Kidney epithelial cell (primary cell): ENCODE results near the gene TMEM176B. TPM values are rescaled to one million over a fixed set of nuclear protein-coding genes. Genes with fewer than 3 reads are reported as not detected.

Experiments
- DNase-seq: peaks from one replicate; pipeline ENCODE4 v3.0.0-alpha.2; 2010; ENCODE audit warnings: low read depth
- H3K27me3 ChIP-seq: 2 replicates; pipeline ENCODE4 v1.6.0; 2011; ENCODE audit warnings: low read length; ENCODE audit not compliant: control insufficient read depth, insufficient read depth
- H3K36me3 ChIP-seq: 2 replicates; pipeline ENCODE4 v1.5.1; 2011; ENCODE audit warnings: low read length; ENCODE audit not compliant: control insufficient read depth, insufficient read depth
- H3K4me3 ChIP-seq: 2 replicates; pipeline ENCODE4 v1.5.1; 2011; ENCODE audit warnings: low read depth, mild to moderate bottlenecking, control low read depth, low read length
- CTCF ChIP-seq: IDR thresholded peaks from 2 replicates; pipeline ENCODE4 v1.5.1; 2011; ENCODE audit warnings: mild to moderate bottlenecking, moderate library complexity, low read length, control low read depth, inconsistent platforms; ENCODE audit not compliant: insufficient read depth, poor library complexity, severe bottlenecking
- total RNA-seq: library from RNA; depleted of rRNA; stranded (reverse); fragments of >200 nt; gene quantifications from 2 replicates; pipeline ENCODE4 v1.2.3, GENCODE V29; 2015

TMEM176B gene
- total RNA-seq, 1 donor from 2014 or later, result 15.8 TPM

DNA sequence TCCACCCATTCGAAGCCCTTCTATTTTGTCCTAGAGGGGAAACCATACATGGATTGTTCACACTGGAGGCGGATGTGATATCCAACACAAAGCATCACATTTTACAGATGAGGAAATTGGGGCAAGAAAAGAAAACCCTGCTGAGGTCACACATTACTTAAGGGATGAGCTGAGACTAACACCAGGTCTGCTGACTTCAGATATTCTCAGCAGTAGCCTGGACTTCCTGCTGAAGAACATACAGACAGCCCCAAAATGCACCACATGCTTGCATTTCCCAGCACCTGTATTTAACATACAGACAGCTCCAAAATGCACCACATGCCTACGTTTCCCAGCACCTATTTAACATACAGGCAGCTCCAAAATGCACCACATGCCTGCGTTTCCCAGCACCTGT lies 51.8 kb downstream of the TMEM176B start:
- no peaks in the 10 kb centered on the region for H3K27me3 ChIP-seq
- no peak for DNase-seq
- H3K4me3 ChIP-seq, result no peak overlapping the region
- TF ChIP-seq CTCF, result no peak
- no peaks in the 10 kb centered on the region for H3K36me3 ChIP-seq

DNA sequence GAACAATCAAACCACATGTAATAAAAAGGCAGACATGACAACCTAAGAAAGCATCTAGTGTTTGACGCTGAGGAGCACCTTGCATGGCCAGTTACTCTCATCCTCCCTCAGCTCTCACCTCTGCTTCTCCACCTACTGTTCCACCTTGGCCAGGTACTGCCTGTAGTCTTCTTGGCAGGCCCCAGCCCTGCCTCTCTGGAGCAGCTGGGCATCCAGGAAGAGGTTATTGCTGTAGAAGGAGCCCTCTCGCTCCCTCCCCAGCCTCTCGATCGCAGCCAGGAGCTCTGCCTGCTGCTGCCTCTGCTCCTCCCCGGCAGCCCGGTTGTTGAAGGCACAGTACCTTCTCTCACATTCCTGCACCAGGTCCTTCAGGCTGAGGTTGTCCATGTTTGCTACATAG lies 53.2 kb downstream of the TMEM176B start:
- no peak for TF ChIP-seq CTCF
- Histone ChIP-seq H3K27me3 (no peaks in the 10 kb centered on the region), H3K36me3 (no peaks in the 10 kb centered on the region), H3K4me3 (no peak overlapping the region)
- no peak for DNase-seq

DNA sequence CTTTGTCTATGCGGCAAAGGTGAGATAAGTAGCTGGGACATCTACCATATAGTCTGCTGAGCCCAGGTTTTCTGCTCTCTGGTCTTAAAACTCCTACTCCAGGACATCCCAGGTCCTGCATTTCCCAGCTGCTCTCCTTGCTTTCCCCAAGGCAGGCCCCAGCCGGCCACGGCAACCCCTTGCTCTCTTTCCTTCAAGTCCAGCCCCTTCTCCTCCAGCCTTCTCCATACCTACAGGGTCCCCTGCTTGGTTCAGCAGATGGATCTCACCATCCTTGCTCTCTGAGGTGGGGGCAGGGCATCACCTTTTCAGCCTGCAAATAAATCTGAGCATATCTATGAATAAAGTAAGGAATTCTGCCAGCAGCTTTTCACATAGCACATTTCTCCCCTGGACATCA lies 54.3 kb downstream of the TMEM176B start:
- no peak overlapping the region for H3K4me3 ChIP-seq
- no peak for TF ChIP-seq CTCF
- H3K36me3 ChIP-seq, result no peaks in the 10 kb centered on the region
- no peak for DNase-seq
- no peaks in the 10 kb centered on the region for H3K27me3 ChIP-seq

DNA sequence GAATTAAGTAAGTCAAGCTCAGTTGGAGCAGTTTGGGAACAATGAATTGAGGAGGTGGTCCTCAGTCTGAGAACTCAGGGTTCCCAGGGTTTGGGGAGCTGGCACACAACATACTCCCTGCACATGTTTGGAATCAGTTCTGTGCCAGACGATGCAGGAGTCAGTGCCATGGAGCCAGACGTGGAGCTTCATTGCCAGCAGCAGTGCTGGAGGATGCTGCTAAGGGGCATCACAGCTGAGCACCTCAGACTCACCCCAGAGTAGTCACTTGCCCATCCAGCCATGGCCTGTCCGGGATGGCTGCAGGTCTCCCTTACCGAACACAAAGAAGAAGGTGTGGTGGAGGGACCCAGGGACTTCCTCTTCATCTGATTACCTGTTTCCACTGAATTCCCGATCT lies 55.1 kb downstream of the TMEM176B start:
- no peaks in the 10 kb centered on the region for H3K27me3 ChIP-seq
- TF ChIP-seq CTCF, result no peak
- H3K4me3 ChIP-seq, result no peak overlapping the region
- no peak for DNase-seq
- H3K36me3 ChIP-seq, result no peaks in the 10 kb centered on the region

DNA sequence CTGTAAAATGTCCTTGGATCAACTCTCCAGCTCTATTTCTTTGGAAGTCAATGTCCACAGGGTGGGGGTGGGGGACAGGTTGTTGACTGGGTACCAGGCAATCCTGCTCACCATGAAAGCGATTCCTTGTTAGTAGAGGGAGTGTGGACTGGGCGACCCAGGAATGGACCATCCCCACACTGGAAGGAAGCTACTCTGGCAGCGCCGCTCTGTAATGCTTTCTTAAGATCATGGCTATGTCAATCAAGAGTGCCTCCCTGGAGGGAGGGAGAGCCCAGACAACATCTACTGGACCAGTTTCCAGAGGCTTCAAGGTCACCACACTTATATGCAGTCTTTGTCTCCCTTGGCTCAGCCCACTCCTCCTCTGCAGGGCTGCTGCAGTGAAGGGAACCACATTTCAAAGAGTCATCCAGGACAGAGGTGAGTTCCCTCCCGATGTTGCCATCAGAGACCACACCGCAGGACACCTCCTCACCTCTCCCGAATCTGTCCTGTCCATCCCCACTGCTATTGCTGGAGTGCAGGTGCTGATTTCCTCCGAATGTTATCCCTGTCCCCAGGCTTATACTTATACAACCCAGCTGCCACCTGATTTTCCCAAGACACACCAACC lies 56.0 kb downstream of the TMEM176B start:
- Histone ChIP-seq H3K27me3 (no peaks in the 10 kb centered on the region), H3K4me3 (no peak overlapping the region), H3K36me3 (no peaks in the 10 kb centered on the region)
- DNase-seq, result no peak
- no peak for TF ChIP-seq CTCF

DNA sequence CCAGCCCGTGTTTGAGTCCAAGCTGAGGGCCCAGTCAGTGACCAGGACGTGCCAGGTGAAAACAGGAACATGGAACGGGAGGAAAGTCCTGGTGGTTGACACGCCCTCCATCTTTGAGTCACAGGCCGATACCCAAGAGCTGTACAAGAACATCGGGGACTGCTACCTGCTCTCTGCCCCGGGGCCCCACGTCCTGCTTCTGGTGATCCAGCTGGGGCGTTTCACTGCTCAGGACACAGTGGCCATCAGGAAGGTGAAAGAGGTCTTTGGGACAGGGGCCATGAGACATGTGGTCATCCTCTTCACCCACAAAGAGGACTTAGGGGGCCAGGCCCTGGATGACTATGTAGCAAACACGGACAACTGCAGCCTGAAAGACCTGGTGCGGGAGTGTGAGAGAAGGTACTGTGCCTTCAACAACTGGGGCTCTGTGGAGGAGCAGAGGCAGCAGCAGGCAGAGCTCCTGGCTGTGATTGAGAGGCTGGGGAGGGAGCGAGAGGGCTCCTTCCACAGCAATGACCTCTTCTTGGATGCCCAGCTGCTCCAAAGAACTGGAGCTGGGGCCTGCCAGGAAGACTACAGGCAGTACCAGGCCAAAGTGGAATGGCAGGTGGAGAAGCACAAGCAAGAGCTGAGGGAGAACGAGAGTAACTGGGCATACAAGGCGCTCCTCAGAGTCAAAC lies 57.7 kb downstream of the TMEM176B start:
- H3K4me3 ChIP-seq, result no peak overlapping the region
- no peaks in the 10 kb centered on the region for H3K27me3 ChIP-seq
- H3K36me3 ChIP-seq, result no peaks in the 10 kb centered on the region
- no peak for DNase-seq
- no peak for TF ChIP-seq CTCF
